NCI-H1092 treated with DMSO at 0.1 percent for 48 hours (cell line): ENCODE data around the gene RNF224.

Experiments
- DNase-seq: peaks from one replicate; lab custom pipeline; 2025; lab: John Stamatoyannopoulos, UW

Gene RNF224

DNA sequence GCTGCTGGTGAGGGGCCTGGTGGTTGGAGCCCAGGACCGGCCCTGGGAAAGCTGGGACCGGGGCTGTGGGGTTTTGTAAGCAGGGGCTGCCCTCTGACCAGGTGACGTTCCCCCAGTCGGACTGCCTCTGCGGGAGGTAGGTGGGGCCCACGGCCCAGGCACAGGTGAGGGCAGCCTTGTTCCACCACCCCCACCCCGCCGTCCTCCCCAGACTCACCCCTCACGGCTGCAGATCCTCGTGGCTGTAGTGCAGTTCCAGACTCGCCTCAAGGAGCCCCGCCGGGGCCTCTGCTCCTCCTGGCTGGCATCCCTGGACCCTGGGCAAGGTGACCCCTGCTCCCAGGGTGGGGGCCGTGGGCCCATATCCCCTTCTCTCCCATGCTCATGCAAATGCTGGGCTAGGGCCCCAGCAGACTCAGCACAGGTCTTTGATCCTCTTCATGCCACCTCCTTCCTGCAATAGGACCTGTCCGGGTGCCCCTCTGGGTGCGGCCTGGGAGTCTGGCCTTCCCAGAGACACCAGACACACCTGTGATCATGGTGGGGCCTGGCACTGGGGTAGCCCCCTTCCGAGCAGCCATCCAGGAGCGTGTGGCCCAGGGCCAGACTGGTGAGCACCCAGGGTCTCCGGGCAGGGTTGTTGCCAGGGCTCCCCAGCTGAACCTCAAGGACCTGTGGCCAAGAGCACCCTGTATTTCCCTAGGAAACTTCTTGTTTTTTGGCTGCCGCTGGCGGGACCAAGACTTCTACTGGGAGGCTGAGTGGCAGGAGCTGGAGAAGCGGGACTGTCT lies 11.9 kb upstream of the RNF224 start:
- DNase-seq: no peak

DNA sequence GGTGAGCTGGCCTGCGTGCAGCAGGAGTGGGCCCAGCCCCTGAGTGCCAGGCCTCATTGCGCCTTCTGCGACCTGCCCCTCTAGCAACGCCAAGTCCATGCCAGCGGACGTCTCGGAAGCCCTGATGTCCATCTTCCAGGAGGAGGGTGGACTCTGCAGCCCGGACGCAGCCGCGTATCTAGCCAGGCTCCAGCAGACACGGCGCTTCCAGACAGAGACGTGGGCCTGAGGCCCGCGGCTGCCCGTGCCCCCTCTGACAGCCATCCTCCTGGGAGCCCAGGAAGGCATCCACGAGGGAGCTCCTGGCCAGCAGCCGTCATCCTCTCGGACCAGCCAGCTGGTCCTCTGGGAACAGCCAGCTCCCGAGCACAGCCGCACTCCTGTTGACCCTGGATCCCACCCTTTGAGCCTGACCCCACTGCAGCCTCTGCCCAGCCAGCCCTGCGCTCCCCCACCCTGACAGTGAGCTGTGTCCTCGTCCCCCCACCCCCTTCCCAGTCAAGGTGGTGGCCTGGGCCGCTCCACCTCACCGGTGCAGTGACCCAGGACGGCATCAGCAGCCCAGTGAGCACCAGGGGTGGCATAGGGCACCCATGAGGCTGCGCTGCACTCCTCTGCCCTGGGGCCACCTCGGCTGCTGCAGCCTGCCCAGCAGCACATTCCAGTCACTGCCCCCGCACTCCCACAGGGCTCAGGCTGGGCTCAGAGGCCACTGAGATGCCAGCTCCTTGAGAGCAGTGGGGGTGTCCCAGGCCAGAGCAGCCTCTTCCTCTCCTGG lies 10.9 kb upstream of the RNF224 start:
- DNase-seq: no peak

DNA sequence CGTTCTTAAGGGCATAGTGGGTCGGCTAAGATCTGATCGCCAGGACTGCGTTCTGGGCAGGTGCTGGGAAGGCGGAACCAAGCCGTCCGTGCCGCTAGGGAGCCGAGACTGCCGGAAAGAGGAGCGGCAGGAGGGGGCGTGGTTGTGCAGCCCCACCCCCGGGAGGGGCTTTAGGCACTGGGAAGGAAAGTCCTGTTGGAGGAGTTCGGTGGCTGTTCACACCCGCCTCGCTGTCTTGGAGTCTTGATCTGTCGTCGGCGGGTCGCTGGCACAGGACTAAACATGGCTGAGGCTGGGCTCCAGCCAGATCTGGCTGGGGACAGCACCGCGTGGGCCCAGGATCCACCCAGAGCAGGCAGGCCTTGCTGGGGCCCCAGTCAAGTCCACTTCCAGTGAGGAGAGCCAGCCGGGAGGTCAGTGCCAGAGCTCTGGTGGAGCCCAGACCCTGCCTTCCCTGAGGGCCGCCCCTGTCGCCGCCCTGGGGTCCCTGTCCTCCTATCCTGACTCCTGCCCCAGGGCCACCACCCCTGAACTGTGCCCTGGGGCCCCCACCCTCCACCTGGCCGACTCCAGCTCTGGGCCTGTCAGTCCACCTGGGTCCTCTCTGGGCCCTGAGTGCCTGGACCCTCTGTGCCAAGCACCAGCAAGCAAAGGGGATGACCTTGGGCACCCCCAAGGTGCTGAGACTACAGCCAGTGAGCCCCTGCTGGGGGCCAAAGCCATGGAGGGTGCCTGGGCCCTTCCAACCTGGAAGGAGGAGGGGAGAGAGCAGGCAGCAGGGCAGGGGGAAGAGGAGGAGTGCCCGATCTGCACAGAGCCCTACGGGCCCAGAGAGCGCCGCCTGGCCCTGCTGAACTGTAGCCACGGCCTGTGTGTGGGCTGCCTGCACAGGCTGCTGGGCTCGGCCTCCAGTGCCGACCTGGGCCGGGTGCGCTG lies 9.8 kb upstream of the RNF224 start:
- no peak for DNase-seq

DNA sequence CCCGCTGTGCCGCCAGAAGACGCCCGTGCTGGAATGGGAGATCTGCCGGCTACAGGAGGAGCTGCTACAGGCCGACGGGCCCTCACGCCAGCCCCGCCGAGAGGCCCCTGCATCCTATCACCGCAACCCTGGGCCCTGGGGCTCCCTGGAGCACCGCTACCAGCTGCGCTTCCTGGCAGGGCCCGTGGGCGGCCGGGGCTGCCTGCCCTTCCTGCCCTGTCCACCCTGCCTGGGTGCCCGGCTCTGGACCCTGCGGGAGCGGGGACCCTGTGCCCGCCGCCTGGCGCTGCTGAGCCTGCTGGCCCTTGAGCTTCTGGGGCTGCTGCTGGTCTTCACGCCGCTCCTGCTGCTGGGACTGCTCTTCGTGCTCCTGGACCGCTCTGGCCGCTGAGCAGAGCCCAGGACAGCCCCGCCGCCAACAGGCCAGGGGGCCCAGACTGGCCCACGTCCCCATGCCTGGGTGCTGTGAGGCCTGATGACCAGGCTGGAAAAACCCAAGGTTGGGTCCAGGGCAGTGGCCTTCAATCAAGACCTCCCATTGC lies 9.0 kb upstream of the RNF224 start:
- no peak for DNase-seq

DNA sequence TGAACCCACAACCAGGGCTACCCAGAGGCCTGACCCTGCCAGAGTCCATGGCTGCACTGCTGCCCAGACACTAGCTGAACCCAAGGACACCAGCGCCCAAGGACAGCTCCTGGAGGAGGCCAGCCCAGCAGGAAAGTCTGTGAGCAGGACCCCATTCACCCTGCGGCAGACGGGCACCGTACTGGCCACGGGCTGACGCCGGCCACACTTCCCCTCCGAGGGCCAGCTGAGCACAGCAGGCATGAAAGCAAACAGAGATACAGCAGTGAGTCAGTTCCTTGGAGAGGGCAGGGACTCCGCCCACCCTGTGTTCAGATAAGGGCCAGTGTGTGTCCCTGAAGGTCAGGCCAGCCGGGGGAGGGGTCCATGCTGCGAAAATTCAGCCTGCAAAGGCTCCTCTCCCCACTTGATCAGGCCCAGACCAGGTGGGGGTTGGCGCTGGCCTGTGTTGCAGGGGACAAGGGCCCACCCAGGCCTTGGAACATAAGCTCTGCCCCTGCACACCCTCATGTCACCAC lies 8.5 kb upstream of the RNF224 start:
- DNase-seq: no peak

DNA sequence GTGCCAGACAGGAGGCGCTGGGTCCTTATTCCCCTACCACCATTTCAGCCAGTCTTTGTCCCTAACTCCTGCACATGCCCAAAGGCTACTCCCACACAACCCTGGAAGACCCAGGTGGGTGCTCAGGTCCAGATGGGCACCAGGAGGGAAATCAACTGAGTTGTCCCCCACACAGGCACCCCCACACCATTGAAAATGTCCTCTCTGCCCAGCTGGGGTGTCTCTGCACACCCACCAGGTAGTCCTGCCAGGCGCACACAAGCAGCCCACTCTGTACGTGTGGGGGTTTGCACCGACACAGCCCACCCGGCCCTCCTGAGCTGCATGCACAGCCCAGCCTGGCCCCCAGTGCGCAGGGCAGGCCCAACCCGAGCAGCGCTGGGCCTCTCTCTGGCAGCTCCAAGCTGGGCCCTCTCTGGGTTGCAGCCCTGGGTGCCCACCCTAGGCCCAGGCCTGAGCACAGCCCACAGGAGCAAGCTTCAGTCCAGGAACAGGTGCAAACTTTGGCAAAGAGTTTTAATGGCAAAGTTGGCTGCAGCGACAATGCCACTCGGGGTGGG lies 7.5 kb upstream of the RNF224 start:
- no peak for DNase-seq

DNA sequence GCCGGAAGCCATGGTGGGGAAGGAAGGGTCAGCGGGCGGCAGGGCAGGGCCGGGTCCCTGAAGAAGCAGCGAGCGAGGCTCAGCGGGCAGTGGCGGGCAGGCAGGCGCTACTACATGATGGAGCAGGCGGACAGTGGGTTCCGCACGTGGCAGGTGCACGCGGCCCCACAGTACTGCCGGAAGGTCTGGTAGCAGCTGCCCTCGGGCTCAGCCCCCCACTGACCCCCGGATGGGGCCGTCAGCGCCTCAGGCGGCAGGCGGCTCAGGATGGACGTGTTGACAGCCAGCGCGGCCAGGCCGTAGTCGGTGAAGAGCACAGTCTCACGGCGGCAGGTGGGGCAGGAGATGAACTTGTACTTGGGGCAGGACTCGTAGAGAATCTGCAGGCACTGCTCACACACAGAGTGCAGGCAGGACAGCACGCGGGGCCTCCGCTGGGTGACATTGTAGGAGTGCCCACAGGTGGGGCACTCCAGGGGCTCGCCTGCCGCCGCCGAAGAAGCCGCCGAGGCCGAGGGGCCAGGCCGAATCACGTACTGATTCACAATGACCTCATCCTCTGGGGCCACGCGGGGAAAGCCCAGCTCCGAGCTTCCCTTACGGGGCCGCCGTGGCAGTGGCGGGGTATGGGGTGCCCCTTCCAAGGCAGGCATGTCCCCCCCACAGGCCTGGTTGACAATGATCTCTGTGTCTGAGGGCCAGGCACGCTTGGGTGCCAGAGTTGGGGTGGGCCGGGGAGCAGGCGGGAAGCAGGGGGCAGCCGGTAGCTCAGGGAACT lies 6.8 kb upstream of the RNF224 start:
- DNase-seq: no peak

DNA sequence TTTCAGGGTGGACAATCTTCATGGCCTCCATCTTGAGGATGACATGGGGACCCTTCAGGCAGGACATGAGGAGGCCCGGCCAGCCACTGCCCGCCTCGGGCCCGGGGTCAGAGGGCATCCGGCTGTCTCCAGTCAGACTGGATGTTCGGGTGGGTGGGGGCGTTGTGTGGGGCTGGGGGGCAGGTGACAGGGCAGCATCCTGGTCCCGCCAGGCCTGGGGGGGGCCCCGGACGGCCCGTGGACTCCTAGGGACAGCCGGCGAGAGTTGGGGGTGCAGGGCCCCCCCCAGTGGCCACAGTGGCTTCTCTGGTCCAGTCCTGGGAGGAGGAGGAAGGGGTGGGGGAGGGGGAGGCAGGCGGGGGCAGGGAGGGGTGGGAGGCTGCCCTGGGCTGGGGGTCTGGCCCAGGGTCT lies 6.2 kb upstream of the RNF224 start:
- DNase-seq: no peak

DNA sequence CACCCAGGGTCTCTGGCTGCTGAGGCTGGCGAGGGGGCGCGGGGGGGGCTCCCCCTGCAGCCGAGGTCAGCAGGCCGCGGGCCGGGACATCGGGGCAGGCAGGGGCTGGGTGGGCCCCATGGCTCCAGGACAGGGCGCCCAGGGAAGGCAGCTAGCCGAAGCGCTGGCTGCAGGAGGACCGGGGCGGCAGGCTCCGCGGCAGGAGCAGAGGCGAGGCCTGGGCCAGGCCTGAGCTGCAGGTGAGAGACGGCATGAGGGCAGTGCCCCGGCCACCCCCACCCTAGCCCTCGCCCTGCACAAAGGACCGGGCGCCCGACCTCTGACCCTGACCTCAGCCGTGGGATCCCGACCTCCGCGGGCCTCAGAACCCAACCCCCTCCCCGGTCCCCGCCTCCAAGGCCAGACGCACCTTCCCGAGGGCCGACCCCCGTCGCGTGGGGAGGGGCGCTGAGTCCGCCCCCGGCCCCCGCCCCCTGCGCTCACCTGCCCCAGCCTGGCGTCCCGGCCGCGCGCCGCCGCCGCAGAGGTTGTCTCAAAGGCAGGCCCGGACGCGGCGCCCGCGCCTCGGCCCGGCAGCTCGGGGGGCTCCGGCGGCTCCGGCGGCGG lies 5.7 kb upstream of the RNF224 start:
- DNase-seq: no peak

DNA sequence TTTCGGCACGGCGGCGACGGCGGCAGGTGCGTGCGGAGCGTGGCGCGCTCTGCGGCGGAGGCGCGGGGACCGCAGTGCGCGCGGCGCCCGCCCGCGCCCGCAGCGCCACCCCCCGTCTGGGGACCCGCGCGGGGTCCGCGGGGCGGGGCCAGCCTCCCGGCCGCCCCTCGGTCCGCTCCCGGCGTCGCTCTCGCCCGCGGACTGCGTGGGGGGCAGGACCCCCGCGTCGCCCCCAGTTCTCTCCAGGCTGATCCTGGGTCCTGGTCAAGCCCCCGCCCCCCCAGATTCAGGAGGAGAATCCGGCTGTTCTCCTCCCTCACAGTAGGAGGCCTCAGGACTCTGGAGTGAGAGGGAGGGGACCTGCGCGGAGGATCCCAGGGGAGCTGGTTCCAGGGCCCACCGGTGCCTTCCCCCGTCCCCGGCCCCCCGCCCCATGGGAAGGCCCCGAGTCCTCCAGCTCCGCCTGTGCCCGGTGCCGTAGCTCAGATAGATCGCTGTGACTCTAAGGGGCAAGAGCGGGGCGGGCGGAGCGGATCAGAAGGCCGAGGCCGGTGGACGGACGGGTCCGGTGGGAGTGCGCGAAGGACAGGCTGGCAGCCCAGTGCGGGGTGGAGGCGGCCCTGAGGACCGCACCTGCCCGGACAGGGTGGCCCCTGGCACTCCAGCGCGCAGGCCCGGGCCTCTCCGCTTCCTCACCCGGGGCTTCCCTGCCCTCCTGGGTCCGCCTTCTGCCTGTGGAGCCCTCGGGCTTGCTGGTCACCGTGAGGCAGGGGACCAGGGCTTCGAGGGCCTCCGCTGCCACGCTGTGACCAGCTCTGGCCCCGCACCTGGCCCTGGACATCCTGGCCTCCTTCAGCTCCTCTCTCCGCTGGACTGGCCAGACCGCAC lies 4.9 kb upstream of the RNF224 start, which contains the start of gene RNF208:
TSS of gene RNF208 (minus strand) at position 51 of the 888 bp plus-strand sequence. CDS start 1,028 bp downstream, outside the sequence.
- DNase-seq: peak; percentile 23

DNA sequence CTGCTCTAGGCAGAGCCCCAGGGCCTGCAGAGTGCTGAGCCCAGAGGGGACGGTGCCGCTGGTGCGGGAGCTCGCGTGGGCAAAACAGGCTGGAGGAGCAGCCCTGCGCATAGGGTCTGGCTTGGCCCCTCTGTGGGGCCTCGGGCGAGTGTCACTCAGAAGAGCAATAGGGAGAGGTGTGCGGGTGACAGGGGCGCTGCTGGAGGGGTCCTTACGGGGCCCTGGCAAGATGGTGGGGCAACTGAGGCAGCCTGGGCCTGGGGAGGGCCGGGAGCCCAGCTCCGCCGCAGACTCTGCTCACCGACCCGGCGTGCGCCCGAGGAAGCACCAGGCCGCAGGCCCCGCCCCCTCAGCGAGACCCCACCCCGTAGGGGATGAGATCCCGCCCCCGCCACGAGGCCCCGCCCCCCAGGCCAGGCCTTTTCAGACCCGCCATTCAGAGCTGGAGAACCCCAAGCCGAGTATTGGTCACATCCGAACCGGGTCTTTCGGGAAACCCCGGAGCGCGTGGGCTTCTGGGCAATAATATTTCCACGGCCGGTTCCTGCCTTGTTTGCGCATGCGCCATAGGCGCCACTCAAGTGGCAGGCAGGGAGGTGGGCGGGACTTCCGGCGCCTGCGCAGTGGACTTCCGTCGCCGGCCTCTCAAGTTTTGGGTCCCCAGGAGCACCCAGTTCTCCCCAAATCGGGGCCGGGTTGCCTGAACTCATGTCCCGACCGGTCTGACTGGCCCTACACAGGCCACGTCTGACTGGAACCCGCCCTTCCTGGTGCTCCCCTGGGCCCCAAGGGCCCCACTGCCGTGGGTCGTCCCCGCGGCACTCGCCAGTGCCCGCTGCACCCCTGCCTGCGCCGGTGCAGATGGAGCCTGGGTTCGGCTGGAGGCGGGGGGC lies 4.0 kb upstream of the RNF224 start:
- peak; percentile 97 for DNase-seq

DNA sequence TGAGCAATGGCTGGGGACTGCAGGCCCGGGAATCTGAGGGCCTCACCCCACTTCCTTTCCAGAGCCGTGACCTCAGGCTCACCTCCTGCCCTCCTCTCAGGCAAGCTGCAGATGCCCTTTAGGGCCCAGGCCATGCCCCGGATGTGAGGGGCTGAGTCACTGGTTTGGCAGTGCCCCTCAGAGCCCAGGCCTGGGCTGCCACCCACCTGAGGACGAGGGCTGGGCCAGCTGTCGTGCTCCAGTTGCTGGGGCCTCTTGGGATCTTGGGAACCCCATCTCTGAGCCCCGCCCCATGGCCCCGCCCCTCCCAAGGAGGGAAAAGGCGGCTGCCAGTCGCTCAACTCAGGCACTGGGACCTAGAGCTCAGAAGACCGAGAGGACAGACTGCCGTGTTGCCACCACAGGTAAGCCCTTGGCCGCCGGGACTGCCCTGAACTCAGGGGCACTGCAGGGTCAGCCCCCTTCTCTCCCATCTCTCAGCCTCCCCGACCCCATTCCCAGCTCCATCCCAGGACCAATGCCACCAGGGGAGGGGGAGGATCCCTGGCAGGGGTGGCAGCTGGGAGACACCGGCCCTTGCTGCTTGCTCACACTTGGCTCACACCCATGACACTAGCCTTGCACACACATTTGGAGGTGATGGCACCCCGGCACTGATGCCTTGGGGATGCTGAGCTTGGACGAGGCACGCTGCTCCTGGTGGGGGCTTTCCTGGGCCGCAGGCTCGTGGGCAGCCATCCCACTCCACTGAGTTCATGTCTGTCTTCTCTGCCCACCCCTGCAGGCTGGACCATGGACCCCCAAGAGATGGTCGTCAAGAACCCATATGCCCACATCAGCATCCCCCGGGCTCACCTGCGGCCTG lies 2.2 kb upstream of the RNF224 start, which contains the start of gene CYSRT1:
TSS of gene CYSRT1 (plus strand) at position 345 of the 865 bp plus-strand sequence. CDS start at position 793, 448 bp downstream.
- no peak for DNase-seq

DNA sequence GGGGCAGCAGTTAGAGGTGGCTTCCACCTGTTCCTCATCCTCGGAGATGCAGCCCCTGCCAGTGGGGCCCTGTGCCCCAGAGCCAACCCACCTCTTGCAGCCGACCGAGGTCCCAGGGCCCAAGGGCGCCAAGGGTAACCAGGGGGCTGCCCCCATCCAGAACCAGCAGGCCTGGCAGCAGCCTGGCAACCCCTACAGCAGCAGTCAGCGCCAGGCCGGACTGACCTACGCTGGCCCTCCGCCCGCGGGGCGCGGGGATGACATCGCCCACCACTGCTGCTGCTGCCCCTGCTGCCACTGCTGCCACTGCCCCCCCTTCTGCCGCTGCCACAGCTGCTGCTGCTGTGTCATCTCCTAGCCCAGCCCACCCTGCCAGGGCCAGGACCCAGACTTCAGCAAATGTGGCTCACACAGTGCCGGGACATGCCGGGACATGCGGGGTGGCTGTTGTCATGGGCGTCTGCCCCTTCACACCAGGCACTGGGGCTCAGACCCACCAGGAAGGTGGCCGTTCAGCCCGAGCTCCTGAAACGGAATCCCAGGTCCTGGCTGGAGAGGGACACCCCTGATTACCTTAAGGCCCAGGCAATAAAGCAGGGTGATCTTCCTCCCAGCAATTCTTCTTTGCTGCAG lies 1.5 kb upstream of the RNF224 start:
- no peak for DNase-seq

DNA sequence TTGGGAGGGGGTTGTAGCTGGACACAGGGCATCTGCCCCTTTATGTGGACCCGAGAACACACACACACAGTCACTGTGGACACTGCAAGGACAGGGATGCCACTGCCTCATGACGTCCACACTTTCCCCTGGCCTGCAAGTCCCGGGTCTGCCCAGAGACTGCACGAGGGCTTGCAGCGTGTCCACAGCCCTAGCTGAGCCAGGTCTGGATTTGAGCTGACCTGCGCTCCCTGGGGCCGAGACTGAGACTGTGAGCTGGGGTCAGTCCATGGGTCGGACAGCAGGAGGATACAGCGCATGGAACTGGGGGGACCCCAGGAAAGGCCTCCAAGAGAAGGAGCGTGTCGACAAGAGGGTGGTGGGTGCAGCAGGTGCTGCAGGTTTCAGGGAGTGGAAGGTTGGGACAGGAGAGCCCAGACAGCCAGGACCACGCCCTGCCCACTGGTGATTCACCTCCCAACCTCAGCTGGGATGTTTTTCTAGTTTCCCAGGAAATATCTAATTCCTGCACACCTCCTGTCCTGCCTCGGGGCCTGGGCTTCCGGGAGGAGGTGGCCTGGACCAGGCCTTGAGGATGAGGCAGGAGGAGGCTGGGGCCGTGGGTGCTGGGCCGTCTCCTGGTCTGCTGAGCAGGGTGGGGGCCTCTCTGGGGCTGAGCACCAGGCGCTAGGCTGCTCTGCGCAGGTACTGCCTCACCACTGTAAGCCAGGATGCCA lies 806 bp upstream of the RNF224 start:
- DNase-seq: no peak

DNA sequence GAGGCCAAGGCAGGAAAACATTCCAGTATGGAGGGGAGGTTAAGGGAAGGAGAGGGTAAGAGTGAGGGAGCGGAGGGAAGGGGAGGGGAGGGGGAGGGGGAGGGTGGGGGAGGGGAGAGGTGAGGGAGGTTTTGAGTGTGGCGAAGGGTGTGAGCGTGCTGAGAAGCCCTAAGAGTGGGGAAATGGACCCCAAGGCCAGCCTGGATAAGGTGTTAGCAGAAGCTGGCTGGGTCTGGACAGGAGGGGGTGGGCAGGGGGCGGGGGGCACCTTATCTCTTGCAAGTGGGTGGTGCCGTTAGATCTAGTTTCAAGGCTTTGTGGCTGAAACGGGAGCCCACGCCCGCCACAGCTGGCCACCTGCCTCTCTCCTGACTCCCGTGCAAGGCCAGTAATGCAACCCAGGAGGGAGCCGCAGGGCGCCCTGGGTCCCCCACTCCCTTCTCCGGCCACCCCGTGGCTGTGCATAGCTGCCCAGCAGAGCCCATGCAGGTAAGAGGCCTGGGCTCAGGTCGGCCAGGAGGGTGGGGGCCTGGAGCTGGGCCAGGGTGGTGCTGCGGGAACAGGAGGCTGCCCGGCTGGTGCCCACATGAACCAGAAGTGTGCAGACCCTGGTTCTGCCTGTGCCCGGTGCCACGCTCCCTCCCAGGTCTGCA lies 677 bp downstream of the RNF224 start:
- DNase-seq: no peak
